Measurements from ENCODE around the gene LRP2BP. TPM values are rescaled to one million over a fixed set of nuclear protein-coding genes. Genes with fewer than 3 reads are reported as not detected.
A peak's percentile ranks its signal among the peaks of the same experiment; 100 is the strongest.

LRP2BP gene
- total and polyA plus RNA-seq, 2 of the 13 experiments (the other 11 are each of a cell fraction or from before 2014, with no cell fraction given), result 0.22 to 0.29 TPM

- Histone ChIP-seq H3K9ac (ENCODE audit: insufficient read depth, low read depth, low read length) (no peak overlapping the region), H2AFZ (ENCODE audit: low read length) (no peak overlapping the region), H3K9me3 (ENCODE audit: low read length) (no peaks in the 10 kb centered on the region), H3K79me2 (ENCODE audit: insufficient read depth, low read length) (no peaks in the 10 kb centered on the region), H4K20me1 (ENCODE audit: insufficient read depth, low read length) (no peaks in the 10 kb centered on the region), H3K4me1 (ENCODE audit: insufficient read depth, low read length) (peaks cover 51% of the 10 kb centered on the region), H3K4me3 (replicated peaks in 1 of 3; ENCODE audit: insufficient read depth in 1 of 3, low read depth in 2 of 3, low read length in 3 of 3) (no peak overlapping the region), H3K36me3 (replicated peaks in 1 of 2; ENCODE audit: control insufficient read depth in 1 of 2, insufficient read depth in 2 of 2, low read length in 2 of 2) (0 out of 5 replicates have a peak, but pooled peaks cover 0 to 2% of the 10 kb centered on the region in 2 experiments), H3K27ac (ENCODE audit: extremely low read length, insufficient read depth, low read length) (peak overlapping the region; percentile 41), H3K4me2 (ENCODE audit: low read depth, low read length) (no peak overlapping the region; the same call in 1 of the 2 replicates), H3K27me3 (ENCODE audit: control insufficient read depth in 1 of 2, insufficient read depth in 2 of 2, low read length in 2 of 2) (no peaks in the 10 kb centered on the region)
- ChIA-PET POLR2A (no interaction called here), CTCF (ENCODE audit: low intra/inter-chr PET ratio, low total read pairs) (no interaction called here)
- no peak for ATAC-seq
- in situ Hi-C loops (cut with HindIII; ENCODE audit: extremely low pct_ligation_motif_present, low pct_unique_long_range_greater_than_20kb), result no loop called here
- no TSS peak for BruUV-seq (replicated peaks)
- no peak for FAIRE-seq
- intact Hi-C loops (cut with micrococcal nuclease; ENCODE audit: unreplicated experiment), result no loop called here
- peak; percentile 15 for DNase-seq (ENCODE audit: low spot score)
- peak; percentile 71 for TF ChIP-seq RARA (CRISPR knock-in tag; IDR thresholded peaks at IDR 0.05)
- TF ChIP-seq THAP11 (CRISPR knock-in tag; IDR thresholded peaks at IDR 0.05), result no peak
- TF ChIP-seq FOXP1 (IDR thresholded peaks at IDR 0.05), result no peak
- TF ChIP-seq FOXP1 (CRISPR knock-in tag; IDR thresholded peaks at IDR 0.05), result peak; percentile 54; the same call in 1 of the 2 replicates
- TF ChIP-seq MATR3 (CRISPR knock-in tag; IDR thresholded peaks at IDR 0.05), result no peak
- TF ChIP-seq NR2F6 (IDR thresholded peaks at IDR 0.05), result peak; percentile 61; the same call in 1 of the 2 replicates
- TF ChIP-seq NR2F6 (CRISPR knock-in tag; IDR thresholded peaks at IDR 0.05), result 0 out of 2 replicates have a peak, but pooled peaks have one; percentile 23
- peak; percentile 80 for TF ChIP-seq TCF7 (IDR thresholded peaks at IDR 0.05; ENCODE audit: low read depth)
- TF ChIP-seq ZNF775 (CRISPR knock-in tag; IDR thresholded peaks at IDR 0.05; ENCODE audit: borderline replicate concordance), result no peak
- TF ChIP-seq NCOA2 (CRISPR knock-in tag; IDR thresholded peaks at IDR 0.05), result peak; percentile 67
- 0 out of 2 replicates have a peak, but pooled peaks have one; percentile 18 for TF ChIP-seq HDAC2 (CRISPR knock-in tag; IDR thresholded peaks at IDR 0.05)
- no peak for TF ChIP-seq ZFP36L2 (CRISPR knock-in tag; IDR thresholded peaks at IDR 0.05)
- TF ChIP-seq ATF3 (CRISPR knock-in tag; IDR thresholded peaks at IDR 0.05), result no peak
- TF ChIP-seq NFIC (IDR thresholded peaks at IDR 0.05; ENCODE audit: low read length), result peak; percentile 48; the same call in 1 of the 2 replicates
- no peak for TF ChIP-seq ZXDC (CRISPR knock-in tag; IDR thresholded peaks at IDR 0.05)
- TF ChIP-seq YEATS2 (CRISPR knock-in tag; IDR thresholded peaks at IDR 0.05; ENCODE audit: borderline replicate concordance), result no peak
- 0 out of 2 replicates have a peak, but pooled peaks have one; percentile 28 for TF ChIP-seq SAP130 (CRISPR knock-in tag; IDR thresholded peaks at IDR 0.05; ENCODE audit: low read depth)
- peak; percentile 72 for TF ChIP-seq PPARG (CRISPR knock-in tag; conservative IDR thresholded peaks at IDR 0.05)
- peak; percentile 66; the same call in 1 of the 2 replicates for TF ChIP-seq AHDC1 (CRISPR knock-in tag; IDR thresholded peaks at IDR 0.05; ENCODE audit: borderline replicate concordance)
- TF ChIP-seq PTBP1 (IDR thresholded peaks at IDR 0.05; ENCODE audit: low read depth, low read length, poor library complexity, severe bottlenecking), result no peak
- peak; percentile 64 for TF ChIP-seq GATAD2A (CRISPR knock-in tag; IDR thresholded peaks at IDR 0.05)
These were observed 13.0 kb downstream of the LRP2BP start for GRCh38 chr4:185382754-185383153.

Measured in HepG2 (cell line).